GM12865 (cell line): ENCODE measurements around the gene FHOD1.

Source experiments
- DNase-seq: peaks from one replicate; pipeline ENCODE4 v3.0.0; 2010; ENCODE audit warnings: low read depth
- H3K4me3 ChIP-seq: 2 replicates; pipeline ENCODE4 v1.5.1; 2011; ENCODE audit warnings: mild to moderate bottlenecking, low read depth, low read length, control low read depth
- CTCF ChIP-seq: IDR thresholded peaks from 2 replicates; pipeline ENCODE4 v1.5.1; 2011; ENCODE audit warnings: low read length, control low read depth, low read depth, inconsistent platforms; ENCODE audit not compliant: insufficient read depth; ENCODE audit errors: missing control alignments

The FHOD1 gene

GRCh38 chr16:67271446-67271845, 24.2 kb upstream of the FHOD1 start:
- no peak for DNase-seq
- no peak for TF ChIP-seq CTCF
- H3K4me3 ChIP-seq = no peak overlapping the region

- no peak for TF ChIP-seq CTCF
- H3K4me3 ChIP-seq = no peak overlapping the region
- no peak for DNase-seq
Measured at GRCh38 chr16:67270931-67271338, 23.7 kb upstream of the FHOD1 start.

- TF ChIP-seq CTCF = no peak
- DNase-seq = no peak
- no peak overlapping the region for H3K4me3 ChIP-seq
Measured at GRCh38 chr16:67269766-67270165, 22.5 kb upstream of the FHOD1 start.

GRCh38 chr16:67268136-67268579, 20.9 kb upstream of the FHOD1 start:
- DNase-seq = no peak
- TF ChIP-seq CTCF = no peak
- H3K4me3 ChIP-seq = no peak overlapping the region

- TF ChIP-seq CTCF = no peak
- DNase-seq = no peak
- no peak overlapping the region for H3K4me3 ChIP-seq
Measured at GRCh38 chr16:67265834-67266233, 18.6 kb upstream of the FHOD1 start.

- no peak for TF ChIP-seq CTCF
- no peak overlapping the region for H3K4me3 ChIP-seq
- DNase-seq = no peak
Measured at GRCh38 chr16:67264866-67265265, 17.6 kb upstream of the FHOD1 start.

GRCh38 chr16:67264277-67264676, 17.0 kb upstream of the FHOD1 start:
- no peak overlapping the region for H3K4me3 ChIP-seq
- DNase-seq = no peak
- peak; percentile 17 for TF ChIP-seq CTCF
